Prostate gland (tissue), 2 donors: ENCODE measurements around the gene RTBDN.

ENCODE experiments used
- POLR2AphosphoS5 ChIP-seq: sonication (generic); formaldehyde crosslinking; IDR thresholded peaks from one replicate; pipeline ENCODE4 v1.6.1; 2017; ENCODE audit warnings: antibody characterized with exemption
- TF ChIP-seq, protein P1 (sequence below), 4 experiments: fragments of 200-600 bp in 2 of 4; fragments of 450-650 bp in 2 of 4; sonication (generic) in 2 of 4; IDR thresholded peaks; 1 replicate in 3 of 4; 2 replicates in 1 of 4; pipeline ENCODE4 v1.5.1; 2016 to 2019; ENCODE audit warnings: antibody characterized with exemption in 4 of 4, mild to moderate bottlenecking in 2 of 4, moderate library complexity in 2 of 4

- TF ChIP-seq, protein P1, sequence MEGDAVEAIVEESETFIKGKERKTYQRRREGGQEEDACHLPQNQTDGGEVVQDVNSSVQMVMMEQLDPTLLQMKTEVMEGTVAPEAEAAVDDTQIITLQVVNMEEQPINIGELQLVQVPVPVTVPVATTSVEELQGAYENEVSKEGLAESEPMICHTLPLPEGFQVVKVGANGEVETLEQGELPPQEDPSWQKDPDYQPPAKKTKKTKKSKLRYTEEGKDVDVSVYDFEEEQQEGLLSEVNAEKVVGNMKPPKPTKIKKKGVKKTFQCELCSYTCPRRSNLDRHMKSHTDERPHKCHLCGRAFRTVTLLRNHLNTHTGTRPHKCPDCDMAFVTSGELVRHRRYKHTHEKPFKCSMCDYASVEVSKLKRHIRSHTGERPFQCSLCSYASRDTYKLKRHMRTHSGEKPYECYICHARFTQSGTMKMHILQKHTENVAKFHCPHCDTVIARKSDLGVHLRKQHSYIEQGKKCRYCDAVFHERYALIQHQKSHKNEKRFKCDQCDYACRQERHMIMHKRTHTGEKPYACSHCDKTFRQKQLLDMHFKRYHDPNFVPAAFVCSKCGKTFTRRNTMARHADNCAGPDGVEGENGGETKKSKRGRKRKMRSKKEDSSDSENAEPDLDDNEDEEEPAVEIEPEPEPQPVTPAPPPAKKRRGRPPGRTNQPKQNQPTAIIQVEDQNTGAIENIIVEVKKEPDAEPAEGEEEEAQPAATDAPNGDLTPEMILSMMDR (IDR thresholded peaks at IDR 0.05) = no peak
- no peak for TF ChIP-seq POLR2AphosphoS5
These were observed 40.0 kb downstream of the RTBDN start for GRCh38 chr19:12794196-12794941.
